Measurements from ENCODE around the gene NFATC4.

Gene NFATC4

GRCh38 chr14:24331731-24332267, 36.2 kb upstream of the NFATC4 start:
- no peak for TF ChIP-seq CTCF (IDR thresholded peaks at IDR 0.05; ENCODE audit: low read length, missing control alignments)
- no peak overlapping the region for H3K4me3 ChIP-seq (replicated peaks; ENCODE audit: low read depth, low read length)

GRCh38 chr14:24332268-24332993, 35.6 kb upstream of the NFATC4 start:
- TF ChIP-seq CTCF (IDR thresholded peaks at IDR 0.05; ENCODE audit: low read length, missing control alignments) = peak; percentile 76
- peak overlapping the region; percentile 7 for H3K4me3 ChIP-seq (replicated peaks; ENCODE audit: low read depth, low read length)
- peak; percentile 65 for DNase-seq (ENCODE audit: low read depth)

More at GRCh38 chr14:24331731-24332267, 36.2 kb upstream of the NFATC4 start:
- DNase-seq (ENCODE audit: low read depth) = no peak

- DNase-seq (ENCODE audit: low read depth) = no peak
- no peak for TF ChIP-seq CTCF (IDR thresholded peaks at IDR 0.05; ENCODE audit: low read length, missing control alignments)
- peak within 1 kb of the TSS; percentile 48 for H3K4me3 ChIP-seq (replicated peaks; ENCODE audit: low read depth, low read length)
Measured at GRCh38 chr14:24334431-24335291, 33.3 kb upstream of the NFATC4 start, which contains the start of gene ADCY4. TSS of gene ADCY4 (minus strand) at chr14:24335071. CDS start at chr14:24334652, 419 bp downstream.

GRCh38 chr14:24335461-24336171, 32.4 kb upstream of the NFATC4 start:
- no peak for DNase-seq (ENCODE audit: low read depth)
- no peak overlapping the region for H3K4me3 ChIP-seq (replicated peaks; ENCODE audit: low read depth, low read length)
- TF ChIP-seq CTCF (IDR thresholded peaks at IDR 0.05; ENCODE audit: low read length, missing control alignments) = no peak

- DNase-seq (ENCODE audit: low read depth) = no peak
- H3K4me3 ChIP-seq (replicated peaks; ENCODE audit: low read depth, low read length) = no peak overlapping the region
- TF ChIP-seq CTCF (IDR thresholded peaks at IDR 0.05; ENCODE audit: low read length, missing control alignments) = no peak
Measured at GRCh38 chr14:24337144-24337823, 30.7 kb upstream of the NFATC4 start.

- no peak for TF ChIP-seq CTCF (IDR thresholded peaks at IDR 0.05; ENCODE audit: low read length, missing control alignments)
- no peak overlapping the region for H3K4me3 ChIP-seq (replicated peaks; ENCODE audit: low read depth, low read length)
- DNase-seq (ENCODE audit: low read depth) = no peak
Measured at GRCh38 chr14:24337824-24338175, 30.2 kb upstream of the NFATC4 start.
